ENCODE data around the gene ACAP3. TPM values are rescaled to one million over a fixed set of nuclear protein-coding genes. Genes with fewer than 3 reads are reported as not detected.
A peak's percentile ranks its signal among the peaks of the same experiment; 100 is the strongest.

Gene ACAP3
- total RNA-seq, 2 donors from 2014 or later, result 41.6 to 121 TPM

GRCh38 chr1:1270813-1271212, 36.9 kb downstream of the ACAP3 start:
- Histone ChIP-seq H3K4me3 (peak overlapping the region; percentile 15), H3K4me1 (ENCODE audit: control insufficient read depth in 1 of 2, low read depth in 2 of 2) (peaks cover 21 to 37% of the 10 kb centered on the region in 2 donors), H3K27ac (no peak overlapping the region), H3K36me3 (peaks cover 11% of the 10 kb centered on the region), H3K9me3 (no peaks in the 10 kb centered on the region), H3K27me3 (replicated peaks; ENCODE audit: insufficient read depth) (no peaks in the 10 kb centered on the region)
- TF ChIP-seq CTCF (IDR thresholded peaks at IDR 0.05), result no peak
- DNase-seq (ENCODE audit: low spot score) (no peak), ATAC-seq (ENCODE audit: insufficient number of reproducible peaks, low FRiP score, low read depth) (no peak)

- Histone ChIP-seq H3K4me1 (ENCODE audit: control insufficient read depth in 1 of 2, low read depth in 2 of 2) (peaks cover 18 to 30% of the 10 kb centered on the region in 2 donors), H3K27me3 (replicated peaks; ENCODE audit: insufficient read depth) (no peaks in the 10 kb centered on the region), H3K36me3 (peaks cover 24% of the 10 kb centered on the region), H3K9me3 (no peaks in the 10 kb centered on the region), H3K4me3 (no peak overlapping the region), H3K27ac (no peak overlapping the region)
- DNase-seq (ENCODE audit: low spot score) (no peak), ATAC-seq (ENCODE audit: insufficient number of reproducible peaks, low FRiP score, low read depth) (no peak)
- TF ChIP-seq CTCF (IDR thresholded peaks at IDR 0.05), result no peak
Measured at GRCh38 chr1:1268284-1268682, 39.4 kb downstream of the ACAP3 start.

GRCh38 chr1:1267488-1268283, 40.0 kb downstream of the ACAP3 start:
- no peak overlapping the region for H3K4me3 ChIP-seq
- H3K36me3 ChIP-seq, result peaks cover 30% of the 10 kb centered on the region
- ATAC-seq (ENCODE audit: insufficient number of reproducible peaks, low FRiP score, low read depth) (no peak), DNase-seq (ENCODE audit: low spot score) (no peak)
- H3K9me3 ChIP-seq, result no peaks in the 10 kb centered on the region
- H3K27ac ChIP-seq, result no peak overlapping the region
- TF ChIP-seq CTCF (IDR thresholded peaks at IDR 0.05), result no peak
- H3K4me1 ChIP-seq (ENCODE audit: control insufficient read depth in 1 of 2, low read depth in 2 of 2), result peaks cover 18 to 28% of the 10 kb centered on the region in 2 donors
- no peaks in the 10 kb centered on the region for H3K27me3 ChIP-seq (replicated peaks; ENCODE audit: insufficient read depth)

GRCh38 chr1:1264868-1265272, 42.9 kb downstream of the ACAP3 start:
- Histone ChIP-seq H3K4me3 (no peak overlapping the region), H3K4me1 (ENCODE audit: control insufficient read depth in 1 of 2, low read depth in 2 of 2) (no peaks in the 10 kb centered on the region), H3K9me3 (no peaks in the 10 kb centered on the region), H3K27ac (no peak overlapping the region), H3K27me3 (replicated peaks; ENCODE audit: insufficient read depth) (no peaks in the 10 kb centered on the region), H3K36me3 (peaks cover 49% of the 10 kb centered on the region)
- DNase-seq (ENCODE audit: low spot score), result no peak
- no peak for ATAC-seq (ENCODE audit: insufficient number of reproducible peaks, low FRiP score, low read depth)
- no peak for TF ChIP-seq CTCF (IDR thresholded peaks at IDR 0.05)

GRCh38 chr1:1264026-1264425, 43.7 kb downstream of the ACAP3 start:
- H3K4me3 ChIP-seq, result no peak overlapping the region
- H3K27ac ChIP-seq, result no peak overlapping the region
- no peak for ATAC-seq (ENCODE audit: insufficient number of reproducible peaks, low FRiP score, low read depth)
- DNase-seq (ENCODE audit: low spot score), result no peak
- TF ChIP-seq CTCF (IDR thresholded peaks at IDR 0.05), result no peak
- no peaks in the 10 kb centered on the region for H3K27me3 ChIP-seq (replicated peaks; ENCODE audit: insufficient read depth)
- H3K36me3 ChIP-seq, result peaks cover 49% of the 10 kb centered on the region
- H3K4me1 ChIP-seq (ENCODE audit: control insufficient read depth in 1 of 2, low read depth in 2 of 2), result no peaks in the 10 kb centered on the region
- no peaks in the 10 kb centered on the region for H3K9me3 ChIP-seq
